Gastroesophageal sphincter (tissue), 3 donors: ENCODE data around the gene C6orf132.
"Not testable (repeated sequence)": the region's sequence is repeated elsewhere in the genome, so short reads cannot be mapped to it uniquely, and the experiment has no call there.

Experiments
- POLR2AphosphoS5 ChIP-seq: sonication (generic); formaldehyde crosslinking; IDR thresholded peaks from one replicate; pipeline ENCODE4 v1.6.1; 2017; ENCODE audit warnings: antibody characterized with exemption
- TF ChIP-seq, protein P1 (sequence below), 4 experiments: fragments of 200-600 bp in 2 of 4; fragments of 450-650 bp in 2 of 4; sonication (generic) in 1 of 4; IDR thresholded peaks; one replicate each; pipeline ENCODE4 v1.5.1; 2017 to 2019; ENCODE audit warnings: antibody characterized with exemption in 4 of 4, mild to moderate bottlenecking in 2 of 4, moderate library complexity in 2 of 4

DNA sequence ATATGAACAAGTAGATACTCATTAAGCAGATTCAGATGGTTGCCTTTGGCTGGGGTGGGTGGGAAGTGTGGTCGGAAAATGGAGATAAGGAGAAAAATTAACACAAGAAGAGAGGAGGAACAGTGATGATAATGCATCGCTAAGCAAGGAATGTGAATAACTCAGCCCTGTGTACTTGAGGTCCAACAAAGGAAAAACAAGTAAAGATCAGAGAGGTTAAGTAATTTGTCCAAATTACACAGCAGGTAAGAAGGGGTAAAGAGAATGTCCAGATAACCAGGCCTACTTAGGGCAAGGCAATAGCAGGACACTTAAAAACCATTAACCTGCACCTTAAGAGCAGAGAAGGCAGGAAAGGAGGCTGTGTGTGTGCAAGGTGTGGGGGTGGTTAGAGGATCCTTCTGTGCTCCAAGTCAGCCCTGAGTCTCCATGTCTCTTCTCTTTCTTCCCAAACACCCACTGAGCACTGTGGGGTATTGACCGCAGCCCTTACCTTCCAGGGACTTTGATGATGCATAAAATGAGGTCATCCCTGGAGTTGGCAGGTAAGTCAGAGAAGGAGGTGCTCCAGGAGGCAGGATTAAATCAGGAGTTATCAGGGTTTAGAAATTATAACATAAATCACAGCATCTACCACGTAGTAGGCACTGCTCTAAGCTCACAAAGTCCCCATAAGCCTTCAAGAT is 10.3 kb upstream of the C6orf132 start:
- TF ChIP-seq, protein P1, sequence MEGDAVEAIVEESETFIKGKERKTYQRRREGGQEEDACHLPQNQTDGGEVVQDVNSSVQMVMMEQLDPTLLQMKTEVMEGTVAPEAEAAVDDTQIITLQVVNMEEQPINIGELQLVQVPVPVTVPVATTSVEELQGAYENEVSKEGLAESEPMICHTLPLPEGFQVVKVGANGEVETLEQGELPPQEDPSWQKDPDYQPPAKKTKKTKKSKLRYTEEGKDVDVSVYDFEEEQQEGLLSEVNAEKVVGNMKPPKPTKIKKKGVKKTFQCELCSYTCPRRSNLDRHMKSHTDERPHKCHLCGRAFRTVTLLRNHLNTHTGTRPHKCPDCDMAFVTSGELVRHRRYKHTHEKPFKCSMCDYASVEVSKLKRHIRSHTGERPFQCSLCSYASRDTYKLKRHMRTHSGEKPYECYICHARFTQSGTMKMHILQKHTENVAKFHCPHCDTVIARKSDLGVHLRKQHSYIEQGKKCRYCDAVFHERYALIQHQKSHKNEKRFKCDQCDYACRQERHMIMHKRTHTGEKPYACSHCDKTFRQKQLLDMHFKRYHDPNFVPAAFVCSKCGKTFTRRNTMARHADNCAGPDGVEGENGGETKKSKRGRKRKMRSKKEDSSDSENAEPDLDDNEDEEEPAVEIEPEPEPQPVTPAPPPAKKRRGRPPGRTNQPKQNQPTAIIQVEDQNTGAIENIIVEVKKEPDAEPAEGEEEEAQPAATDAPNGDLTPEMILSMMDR (IDR thresholded peaks at IDR 0.05): not testable (repeated sequence)
- TF ChIP-seq POLR2AphosphoS5: not testable (repeated sequence)
